ENCODE data around the gene SORCS1.

DNA sequence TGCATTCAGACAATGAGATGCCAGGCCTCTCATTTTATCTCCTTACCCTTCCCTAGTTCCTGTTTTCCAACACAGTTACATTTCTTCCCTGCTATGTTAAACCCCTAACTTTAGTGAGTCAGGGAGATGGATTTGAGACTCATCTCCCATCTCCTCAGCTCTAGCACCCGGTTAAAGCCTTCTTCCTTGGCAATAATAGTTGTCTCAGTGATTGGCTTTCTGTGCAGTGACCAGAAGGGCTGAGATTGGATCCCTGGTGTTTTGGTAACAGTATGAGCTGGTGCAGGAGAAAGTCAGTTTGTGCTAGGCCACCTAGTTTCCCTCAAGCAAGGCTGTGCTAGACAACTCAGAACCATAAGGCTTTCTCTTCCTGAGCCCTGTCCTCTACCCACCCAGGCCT, 212.5 kb downstream of the SORCS1 start:
- TF ChIP-seq, protein P1, sequence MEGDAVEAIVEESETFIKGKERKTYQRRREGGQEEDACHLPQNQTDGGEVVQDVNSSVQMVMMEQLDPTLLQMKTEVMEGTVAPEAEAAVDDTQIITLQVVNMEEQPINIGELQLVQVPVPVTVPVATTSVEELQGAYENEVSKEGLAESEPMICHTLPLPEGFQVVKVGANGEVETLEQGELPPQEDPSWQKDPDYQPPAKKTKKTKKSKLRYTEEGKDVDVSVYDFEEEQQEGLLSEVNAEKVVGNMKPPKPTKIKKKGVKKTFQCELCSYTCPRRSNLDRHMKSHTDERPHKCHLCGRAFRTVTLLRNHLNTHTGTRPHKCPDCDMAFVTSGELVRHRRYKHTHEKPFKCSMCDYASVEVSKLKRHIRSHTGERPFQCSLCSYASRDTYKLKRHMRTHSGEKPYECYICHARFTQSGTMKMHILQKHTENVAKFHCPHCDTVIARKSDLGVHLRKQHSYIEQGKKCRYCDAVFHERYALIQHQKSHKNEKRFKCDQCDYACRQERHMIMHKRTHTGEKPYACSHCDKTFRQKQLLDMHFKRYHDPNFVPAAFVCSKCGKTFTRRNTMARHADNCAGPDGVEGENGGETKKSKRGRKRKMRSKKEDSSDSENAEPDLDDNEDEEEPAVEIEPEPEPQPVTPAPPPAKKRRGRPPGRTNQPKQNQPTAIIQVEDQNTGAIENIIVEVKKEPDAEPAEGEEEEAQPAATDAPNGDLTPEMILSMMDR (IDR thresholded peaks at IDR 0.05; ENCODE audit: low read depth, low read length): no peak
- TF ChIP-seq MYC (IDR thresholded peaks at IDR 0.05; ENCODE audit: low read depth, low read length) (no peak), POLR2A (IDR thresholded peaks at IDR 0.05; ENCODE audit: extremely low read depth, insufficient read length) (no peak)
- TF ChIP-seq, protein P2, sequence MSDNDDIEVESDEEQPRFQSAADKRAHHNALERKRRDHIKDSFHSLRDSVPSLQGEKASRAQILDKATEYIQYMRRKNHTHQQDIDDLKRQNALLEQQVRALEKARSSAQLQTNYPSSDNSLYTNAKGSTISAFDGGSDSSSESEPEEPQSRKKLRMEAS (IDR thresholded peaks at IDR 0.05; ENCODE audit: low read depth, low read length): no peak

All from NB4 (cell line).